ENCODE data around the gene PGM5.
A peak's percentile ranks its signal among the peaks of the same experiment; 100 is the strongest.

PGM5 gene

GRCh38 chr9:68497629-68498028 lies 141.2 kb downstream of the PGM5 start:
- no peak for DNase-seq (ENCODE audit: low read depth)

DNA sequence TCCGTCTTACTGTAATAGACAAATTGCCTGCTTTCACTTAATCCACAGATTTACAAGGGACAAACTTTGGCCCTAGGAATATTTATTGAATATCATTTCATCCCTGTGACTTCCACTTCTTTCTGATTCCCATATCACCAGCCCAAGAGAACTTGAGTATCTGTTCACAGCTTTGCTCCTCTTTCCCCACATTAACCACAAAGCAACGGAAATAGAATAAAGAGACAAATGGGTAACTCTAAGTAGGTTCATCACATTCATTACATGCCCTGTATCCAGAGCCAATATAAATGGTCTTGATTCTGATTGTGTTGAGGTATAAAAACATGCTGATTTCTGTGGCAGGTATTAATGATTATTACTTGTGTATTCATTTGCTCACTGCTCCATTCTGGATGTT lies 142.4 kb downstream of the PGM5 start:
- no peak for DNase-seq (ENCODE audit: low read depth)

DNA sequence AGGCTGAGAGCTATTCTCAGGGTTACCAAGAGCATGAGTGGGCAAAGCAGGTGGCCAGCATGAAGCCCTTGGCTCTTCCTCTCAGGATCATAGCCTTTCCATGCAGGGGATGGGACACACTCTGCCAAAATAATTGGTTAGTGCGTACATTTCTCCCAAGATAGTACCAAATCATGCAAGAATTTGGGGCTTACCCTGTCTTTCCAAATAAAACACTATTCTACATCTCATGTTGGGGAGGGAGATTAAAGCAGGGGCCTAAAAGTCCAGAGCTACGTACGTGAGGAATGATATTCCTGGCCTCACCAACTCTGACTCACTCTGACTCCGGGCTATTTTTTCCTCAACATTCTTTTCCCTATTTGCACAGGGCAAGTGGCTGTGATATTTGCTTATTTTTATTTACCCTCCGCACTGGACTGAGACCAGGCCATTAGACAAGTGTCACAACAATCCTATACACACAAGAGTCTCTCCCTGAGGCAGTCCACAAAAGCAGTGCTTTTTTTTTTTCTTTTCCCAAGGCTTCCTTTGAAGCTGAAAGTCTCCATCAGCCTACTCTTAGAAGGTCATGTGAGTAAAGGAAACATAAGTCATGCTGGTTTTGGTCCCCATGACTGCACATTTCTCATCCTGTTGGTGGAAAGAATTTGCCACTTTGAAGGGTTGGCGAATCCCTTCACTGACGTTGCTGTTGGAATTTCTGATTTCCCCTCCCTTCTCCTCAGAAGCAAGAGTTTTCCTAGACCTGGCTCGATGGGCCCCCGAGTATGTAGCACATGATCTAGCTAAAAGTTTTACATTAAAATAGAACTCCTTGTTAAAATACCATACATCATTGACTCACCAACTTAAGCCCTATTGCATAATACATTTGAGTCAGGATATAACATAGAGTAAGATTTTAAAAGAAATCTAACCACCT lies 144.3 kb downstream of the PGM5 start:
- DNase-seq (ENCODE audit: low read depth), result peak; percentile 24

- DNase-seq (ENCODE audit: low read depth), result no peak
Measured at GRCh38 chr9:68502279-68502678, 145.9 kb downstream of the PGM5 start.

- DNase-seq (ENCODE audit: low read depth), result no peak
Measured at GRCh38 chr9:68505681-68506409, 149.4 kb downstream of the PGM5 start.

- DNase-seq (ENCODE audit: low read depth), result no peak
Measured at GRCh38 chr9:68506551-68506950, 150.1 kb downstream of the PGM5 start.

GRCh38 chr9:68507130-68507805 lies 150.9 kb downstream of the PGM5 start:
- DNase-seq (ENCODE audit: low read depth), result no peak

DNA sequence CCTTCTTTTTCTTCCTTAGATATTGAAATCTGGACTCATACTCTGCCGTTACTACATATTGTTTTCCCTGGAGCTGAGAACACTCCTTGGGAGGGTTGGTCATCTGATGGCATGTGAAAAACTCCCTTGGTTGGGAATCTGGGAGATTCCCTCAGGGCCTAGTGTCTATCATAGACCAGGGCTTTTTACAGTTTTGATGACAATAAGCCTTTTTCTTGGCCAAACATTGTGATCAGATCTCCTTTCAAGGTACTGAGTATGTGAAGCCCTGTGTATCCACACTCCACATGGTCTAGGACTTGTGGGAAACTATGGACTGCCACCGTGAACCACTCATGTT lies 151.4 kb downstream of the PGM5 start:
- DNase-seq (ENCODE audit: low read depth), result no peak

- DNase-seq (ENCODE audit: low read depth), result no peak
Measured at GRCh38 chr9:68508547-68508946, 152.1 kb downstream of the PGM5 start.

GRCh38 chr9:68509689-68510088 lies 153.3 kb downstream of the PGM5 start:
- no peak for DNase-seq (ENCODE audit: low read depth)

DNA sequence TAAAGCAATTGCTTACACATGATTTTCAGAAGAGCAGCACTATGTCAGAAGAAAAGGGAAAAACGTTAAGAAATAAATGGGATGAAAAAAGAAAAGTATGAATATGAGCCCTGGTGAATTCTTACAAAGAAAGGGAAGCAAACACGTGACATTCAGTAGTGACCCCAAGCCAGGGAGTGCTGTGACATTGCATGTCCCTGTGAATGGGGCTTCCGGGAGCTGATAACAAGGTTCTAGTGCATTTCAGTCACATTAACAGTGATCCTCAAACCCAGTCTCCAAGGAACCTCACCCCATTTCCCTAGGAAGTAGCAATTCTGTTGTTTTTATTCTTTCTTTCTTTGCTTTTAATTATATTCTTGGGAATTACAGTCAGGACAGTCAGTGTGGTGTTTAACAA lies 157.0 kb downstream of the PGM5 start:
- DNase-seq (ENCODE audit: low read depth), result no peak

- no peak for DNase-seq (ENCODE audit: low read depth)
Measured at GRCh38 chr9:68513981-68514380, 157.6 kb downstream of the PGM5 start.

DNA sequence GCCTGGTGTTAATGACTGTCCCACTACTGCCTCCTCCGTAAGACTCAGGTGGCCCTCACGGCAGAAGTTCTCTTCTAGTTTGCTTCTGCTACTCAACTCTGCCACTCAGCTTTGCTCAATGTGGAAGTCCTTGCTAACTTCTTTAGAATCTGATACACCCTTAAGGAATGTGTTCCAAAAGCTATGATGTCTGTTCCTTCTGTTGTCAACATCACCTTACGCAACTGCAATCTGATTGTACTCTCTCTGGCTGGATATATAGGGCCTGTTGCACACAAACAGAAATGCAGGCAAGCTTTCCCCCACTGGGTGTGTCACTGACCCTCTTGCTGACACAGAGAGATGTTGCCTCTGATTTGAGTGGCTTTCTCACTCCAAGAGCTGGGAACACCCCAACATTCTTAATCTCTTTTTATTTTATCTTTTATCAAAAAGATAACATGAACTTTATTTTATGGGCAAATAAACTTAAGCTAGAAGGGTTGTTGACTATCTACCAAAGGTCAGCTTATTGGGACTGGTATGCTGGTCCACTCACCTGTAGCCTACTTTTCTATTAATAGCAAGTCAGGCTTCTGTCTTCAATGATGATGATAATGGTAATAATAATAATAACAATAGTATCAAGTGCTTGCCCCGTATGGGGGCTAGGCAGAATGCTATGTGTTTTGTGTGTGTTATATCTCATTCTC lies 159.1 kb downstream of the PGM5 start:
- DNase-seq (ENCODE audit: low read depth), result no peak

DNA sequence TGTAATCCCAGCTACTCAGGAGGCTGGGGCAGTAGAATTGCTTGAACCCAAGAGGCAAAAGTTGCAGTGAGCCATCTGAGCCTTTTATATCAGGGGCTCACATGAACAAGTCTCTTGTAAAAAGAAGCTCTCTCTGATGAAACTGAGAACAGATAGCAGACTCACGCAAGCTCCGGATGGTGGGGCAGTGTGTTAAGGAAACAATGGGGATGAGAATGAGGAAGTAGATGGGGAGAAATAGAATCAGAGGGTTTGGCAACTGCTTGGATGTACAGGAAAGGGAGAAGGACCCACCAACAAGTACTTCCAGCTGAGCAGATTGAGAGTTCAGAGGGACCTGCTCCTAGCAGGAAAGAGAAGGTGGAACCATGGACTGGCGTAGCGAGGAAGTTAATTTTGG lies 165.7 kb downstream of the PGM5 start:
- no peak for DNase-seq (ENCODE audit: low read depth)

GRCh38 chr9:68522954-68523353 lies 166.5 kb downstream of the PGM5 start:
- DNase-seq (ENCODE audit: low read depth), result no peak

GRCh38 chr9:68523367-68523936 lies 167.0 kb downstream of the PGM5 start:
- DNase-seq (ENCODE audit: low read depth), result no peak

- no peak for DNase-seq (ENCODE audit: low read depth)
Measured at GRCh38 chr9:68530618-68531017, 174.2 kb downstream of the PGM5 start.

DNA sequence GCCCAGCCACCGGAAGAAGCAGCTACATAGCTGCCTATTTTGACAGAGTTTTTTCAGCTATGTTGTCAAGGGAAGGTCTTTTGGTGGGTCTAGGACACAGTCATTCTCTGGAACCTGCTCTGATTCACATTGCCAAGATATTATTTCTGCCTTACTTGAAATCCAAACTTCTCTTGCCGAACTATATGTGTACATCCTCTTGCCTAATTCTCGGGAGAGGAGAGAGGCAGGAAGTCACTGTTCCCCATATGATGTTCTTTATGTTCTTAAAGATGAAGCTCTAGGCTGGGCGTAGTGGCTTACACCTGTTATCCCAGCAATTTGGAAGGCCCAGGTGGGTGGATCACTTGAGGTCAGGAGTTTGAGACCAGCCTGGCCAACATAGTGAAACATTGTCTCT lies 175.7 kb downstream of the PGM5 start:
- DNase-seq (ENCODE audit: low read depth), result no peak

- no peak for DNase-seq (ENCODE audit: low read depth)
Measured at GRCh38 chr9:68533678-68534077, 177.3 kb downstream of the PGM5 start.

DNA sequence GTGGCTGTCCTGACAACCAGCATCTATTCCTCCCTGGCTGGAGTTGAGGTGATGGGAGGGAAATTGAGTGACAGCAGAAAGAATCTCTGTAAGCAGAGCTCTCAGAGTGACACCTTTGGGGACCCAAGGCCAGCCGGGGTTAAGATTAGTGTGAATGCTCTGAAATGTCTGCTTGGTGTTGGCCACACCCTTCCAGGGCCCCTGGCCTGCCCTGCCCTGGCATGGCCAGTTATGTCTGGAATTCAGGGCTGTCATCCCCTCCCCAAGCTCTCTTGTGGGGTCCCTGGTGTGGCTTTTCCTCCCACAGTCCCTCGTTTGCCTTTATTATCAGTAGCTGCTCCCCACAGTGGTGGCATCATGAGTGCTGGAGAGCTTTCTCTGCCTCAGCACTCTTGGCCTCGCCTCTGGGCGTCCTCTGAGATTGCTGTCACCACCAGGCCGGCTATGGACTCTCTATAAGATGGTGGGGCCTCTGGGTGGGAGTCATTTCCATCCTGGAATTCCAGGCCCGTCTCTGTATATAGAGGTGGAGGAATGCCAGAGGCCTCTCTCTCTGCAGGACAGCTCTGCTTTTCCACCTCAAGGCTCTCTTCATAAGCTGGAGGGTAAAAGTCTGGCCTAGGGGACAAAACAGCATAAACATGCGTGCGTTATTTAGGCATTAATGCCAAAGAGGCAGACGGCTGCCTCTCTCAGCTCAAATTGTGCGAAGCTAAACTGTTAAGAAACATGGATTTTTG lies 180.6 kb downstream of the PGM5 start:
- DNase-seq (ENCODE audit: low read depth), result no peak

DNA sequence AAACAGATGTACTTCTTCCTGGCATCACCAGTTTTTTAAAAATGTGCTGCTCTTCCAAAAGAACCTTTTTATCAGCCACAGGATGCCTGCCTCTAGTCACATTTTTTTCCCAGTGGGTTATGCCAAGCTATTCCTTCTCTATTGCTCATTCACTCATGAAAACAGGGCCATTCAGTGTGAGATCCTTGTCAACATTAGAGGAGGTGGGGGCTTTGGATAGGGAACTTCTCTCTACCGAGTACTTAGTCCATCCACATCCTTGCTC lies 181.1 kb downstream of the PGM5 start:
- no peak for DNase-seq (ENCODE audit: low read depth)

DNA sequence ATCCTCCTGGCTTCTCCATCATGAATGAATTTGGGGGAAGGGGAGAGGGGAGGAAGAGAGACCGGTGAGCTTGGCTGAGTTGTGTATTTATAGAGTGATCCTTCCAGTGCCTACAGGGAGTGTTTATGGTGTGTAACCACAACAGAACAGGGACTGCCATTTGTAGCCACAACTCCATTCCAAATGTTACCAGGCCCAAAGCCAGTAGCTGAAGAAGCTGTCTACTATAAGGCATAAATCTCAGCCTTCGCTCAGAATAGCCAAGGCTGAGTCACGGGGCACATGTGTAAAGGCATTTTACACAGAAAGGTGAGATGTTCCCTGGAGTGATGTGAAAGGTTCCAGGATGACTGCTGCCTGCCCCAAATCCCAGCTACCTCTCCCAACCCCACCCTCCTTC lies 181.8 kb downstream of the PGM5 start:
- DNase-seq (ENCODE audit: low read depth), result no peak

All from non-pigmented ciliary epithelial cell (primary cell).